HepG2 (cell line): ENCODE data around the gene G6PC3. TPM values are rescaled to one million over a fixed set of nuclear protein-coding genes. Genes with fewer than 3 reads are reported as not detected.
A peak's percentile ranks its signal among the peaks of the same experiment; 100 is the strongest.

ENCODE experiments used
- ATAC-seq: fragments of 200-7000 bp; cut with Tn5 transposase; 3 replicates; pipeline ENCODE4 v1.9.1; 2020; ENCODE audit warnings: mild to moderate bottlenecking, moderate library complexity
- Bru-seq: library from RNA; stranded (reverse); fragments of 400-500 nt; gene quantifications from one replicate; lab custom pipeline; 2021; lab: Mats Ljungman, UMichigan
- BruChase-seq, 2 experiments: library from RNA; stranded (reverse); fragments of 400-500 nt; gene quantifications; one replicate each; lab custom pipeline; 2021; lab: Mats Ljungman, UMichigan
- BruUV-seq: library from RNA; stranded (reverse); fragments of 400-500 nt; replicated peaks from 2 replicates; lab custom pipeline; 2021; lab: Mats Ljungman, UMichigan
- CTCF ChIA-PET: fragments of 300-600 bp; formaldehyde crosslinking; extraction: SDS; loops from one replicate; lab custom pipeline; 2021; ENCODE audit warnings: low total read pairs, inconsistent platforms, low intra/inter-chr PET ratio; lab: Yijun Ruan, JAX
- POLR2A ChIA-PET: fragments of 350-600 bp; sonication (Branson Sonifier 250); formaldehyde crosslinking; loops from one replicate; lab custom pipeline; 2020; ENCODE audit warnings: antibody characterized with exemption, inconsistent platforms; lab: Yijun Ruan, JAX
- DNase-seq: peaks from one replicate; pipeline ENCODE4 v3.0.0-alpha.2; 2015; ENCODE audit warnings: low spot score
- FAIRE-seq: peaks from 3 replicates; lab custom pipeline; 2011; peaks lifted over from hg19 to GRCh38; lab: Jason Lieb, UNC
- H2AFZ ChIP-seq: one replicate; pipeline ENCODE4 v1.6.1; 2011; ENCODE audit warnings: low read length, inconsistent platforms
- H3K27ac ChIP-seq: fragments of 300-600 bp; 3 replicates; pipeline ENCODE4 v1.8.0; 2011; ENCODE audit warnings: mixed run types, mild to moderate bottlenecking, mixed read lengths, low read length, inconsistent platforms; ENCODE audit not compliant: insufficient read depth; ENCODE audit errors: extremely low read length
- H3K27me3 ChIP-seq, 2 experiments: fragments of 200-600 bp in 1 of 2; 2 replicates in 1 of 2; 3 replicates in 1 of 2; pipeline versions ENCODE4 v1.6.0 to v1.8.0; 2011; ENCODE audit warnings: low read length in 2 of 2, mild to moderate bottlenecking in 2 of 2, moderate library complexity in 2 of 2, inconsistent platforms in 1 of 2; ENCODE audit not compliant: insufficient read depth in 2 of 2, control insufficient read depth in 1 of 2
- H3K36me3 ChIP-seq, 2 experiments: fragments of 200-600 bp in 1 of 2; replicated peaks in 1 of 2; 2 replicates in 1 of 2; 3 replicates in 1 of 2; pipeline versions ENCODE4 v1.5.1 to v1.8.0; 2011; ENCODE audit warnings: low read length in 2 of 2, inconsistent platforms in 1 of 2; ENCODE audit not compliant: insufficient read depth in 2 of 2, control insufficient read depth in 1 of 2
- H3K4me1 ChIP-seq: 2 replicates; pipeline ENCODE4 v1.5.1; 2012; ENCODE audit warnings: low read length, inconsistent platforms; ENCODE audit not compliant: insufficient read depth
- H3K4me2 ChIP-seq: 2 replicates; pipeline ENCODE4 v1.6.0; 2011; ENCODE audit warnings: low read depth, low read length, inconsistent platforms
- H3K4me3 ChIP-seq, 3 experiments: fragments of 200-600 bp in 1 of 3; sonication (generic), shearing (Covaris generic) in 1 of 3; replicated peaks in 1 of 3; 2 replicates each; pipeline ENCODE4 v1.5.1; 2011 to 2016; ENCODE audit warnings: low read length in 3 of 3, inconsistent platforms in 2 of 3, low read depth in 2 of 3, mild to moderate bottlenecking in 2 of 3, control low read depth in 1 of 3, mixed read lengths in 1 of 3; ENCODE audit not compliant: insufficient read depth in 1 of 3
- H3K79me2 ChIP-seq: one replicate; pipeline ENCODE4 v1.6.1; 2011; ENCODE audit warnings: low read length, inconsistent platforms; ENCODE audit not compliant: insufficient read depth
- H3K9ac ChIP-seq: 2 replicates; pipeline ENCODE4 v1.6.0; 2011; ENCODE audit warnings: mild to moderate bottlenecking, low read depth, low read length, inconsistent platforms; ENCODE audit not compliant: insufficient read depth
- H3K9me3 ChIP-seq: 2 replicates; pipeline ENCODE4 v1.5.1; 2012; ENCODE audit warnings: mild to moderate bottlenecking, low read length
- H4K20me1 ChIP-seq: 2 replicates; pipeline ENCODE4 v1.6.0; 2011; ENCODE audit warnings: inconsistent platforms, mild to moderate bottlenecking, low read length, moderate library complexity; ENCODE audit not compliant: insufficient read depth
- CC2D1A ChIP-seq: sonication (generic); formaldehyde crosslinking; IDR thresholded peaks from 2 replicates; pipeline ENCODE4 v1.8.1; 2023; ENCODE audit warnings: mild to moderate bottlenecking, missing genetic modification reagents
- ELF4 ChIP-seq: sonication (generic); formaldehyde crosslinking; IDR thresholded peaks from 2 replicates; pipeline ENCODE4 v1.5.0; 2020; ENCODE audit warnings: missing genetic modification reagents, mild to moderate bottlenecking, moderate library complexity, borderline replicate concordance
- FOXC1 ChIP-seq: sonication (generic); formaldehyde crosslinking; IDR thresholded peaks from 2 replicates; pipeline ENCODE4 v1.8.0; 2022; ENCODE audit warnings: mild to moderate bottlenecking, missing genetic modification reagents, borderline replicate concordance
- GATA4 ChIP-seq: sonication (generic); IDR thresholded peaks from 2 replicates; pipeline ENCODE4 v1.6.1; 2016; ENCODE audit warnings: antibody characterized with exemption, low read depth, borderline replicate concordance
- KLF6 ChIP-seq: IDR thresholded peaks from 2 replicates; pipeline ENCODE4 v1.8.0; 2016; ENCODE audit warnings: missing biosample characterization, missing genetic modification reagents
- MYC ChIP-seq: sonication (generic); formaldehyde crosslinking; IDR thresholded peaks from 2 replicates; pipeline ENCODE4 v1.9.0; 2021; ENCODE audit warnings: missing genetic modification reagents, borderline replicate concordance
- RXRB ChIP-seq: IDR thresholded peaks from 2 replicates; pipeline ENCODE4 v1.6.1; 2016; ENCODE audit warnings: borderline replicate concordance, missing genetic modification reagents, missing compliant biosample characterization
- ZNF615 ChIP-seq: sonication (generic); formaldehyde crosslinking; IDR thresholded peaks from 2 replicates; pipeline ENCODE4 v1.5.0; 2020; ENCODE audit warnings: mild to moderate bottlenecking, missing genetic modification reagents, borderline replicate concordance
- ZNF703 ChIP-seq: sonication (generic); formaldehyde crosslinking; IDR thresholded peaks from 2 replicates; pipeline ENCODE4 v1.5.1; 2020; ENCODE audit warnings: missing genetic modification reagents, mild to moderate bottlenecking, moderate library complexity, borderline replicate concordance
- ZNF737 ChIP-seq: sonication (generic); formaldehyde crosslinking; IDR thresholded peaks from 2 replicates; pipeline ENCODE4 v1.5.0; 2020; ENCODE audit warnings: missing genetic modification reagents, mild to moderate bottlenecking, borderline replicate concordance
- ZNF792 ChIP-seq: IDR thresholded peaks from 2 replicates; pipeline ENCODE4 v1.6.1; 2016
- WGBS: methylation state at CpG from one replicate; pipeline ENCODE4 v1.1.6; 2017; ENCODE audit warnings: low lambda C conversion rate; 5-methylcytosine and 5-hydroxymethylcytosine counted together
- in situ Hi-C: cut with HindIII; loops from 2 replicates; pipeline ENCODE4 v1.10.0; 2017; ENCODE audit warnings: low pct_unique_long_range_greater_than_20kb; ENCODE audit not compliant: extremely low pct_ligation_motif_present
- intact Hi-C: fragments of 100-400 bp; cut with micrococcal nuclease; formaldehyde crosslinking; loops from one replicate; pipeline ENCODE4 v1.10.0; 2022; ENCODE audit not compliant: unreplicated experiment
- long read RNA-seq, 2 experiments: library from RNA in 1 of 2; library from polyadenylated mRNA in 1 of 2; stranded (forward) in 1 of 2; unstranded in 1 of 2; transcript quantifications; one replicate each; pipeline ENCODE4 v2.0.0, GENCODE V29; 2019 to 2022
- polyA minus RNA-seq, 3 experiments: library from RNA; depleted of rRNA, polyadenylated mRNA; stranded (reverse); fragments of >200 nt; gene quantifications; 2 replicates each; pipeline ENCODE4 v1.2.3, GENCODE V29; 2011; ENCODE audit warnings: low replicate concordance in 1 of 3
- polyA plus RNA-seq, 8 experiments: library from polyadenylated mRNA; depleted of rRNA in 3 of 8; stranded (reverse) in 7 of 8; unstranded in 1 of 8; fragments of >200 nt; fragmentation: Illumina TruSeq in 4 of 8; extraction: Trizol in 4 of 8; gene quantifications; 2 replicates each; pipeline versions ENCODE4 v1.2.1 to v1.2.3, GENCODE V29; 2011 to 2016; ENCODE audit warnings: low read depth in 4 of 8, missing spikeins in 1 of 8, mixed read lengths in 1 of 8; ENCODE audit not compliant: insufficient read depth in 1 of 8
- total RNA-seq, 5 experiments: library from RNA; depleted of rRNA; stranded (reverse); fragments of >200 nt; fragmentation: Illumina TruSeq; extraction: Trizol; gene quantifications; 2 replicates each; pipeline ENCODE4 v1.2.3, GENCODE V29; 2016; ENCODE audit warnings: low read depth in 1 of 5
- TF ChIP-seq, protein P1 (sequence below): sonication (generic); formaldehyde crosslinking; IDR thresholded peaks from 2 replicates; pipeline ENCODE4 v1.4.0; 2020; ENCODE audit warnings: mild to moderate bottlenecking, missing genetic modification reagents, borderline replicate concordance
- TF ChIP-seq, protein P2 (sequence below): sonication (generic); formaldehyde crosslinking; IDR thresholded peaks from 2 replicates; pipeline ENCODE4 v1.4.0; 2020; ENCODE audit warnings: missing genetic modification reagents

G6PC3 gene
- total RNA-seq (2016; rRNA removed; fragmentation: Illumina TruSeq; extraction: Trizol) (18.8 and 38.5 TPM in 2 replicates), polyA plus RNA-seq (2011; rRNA removed) (75.8 and 76.1 TPM in 2 replicates), polyA minus RNA-seq (2011; rRNA and poly(A)+ RNA removed; ENCODE audit: low replicate concordance) (232 and 267 TPM in 2 replicates), Bru-seq, nascent RNA (percentile 80 among the genes with signal in this experiment), BruChase-seq, experiment 1, labeled RNA remaining after a 6-hour chase (percentile 70 among the genes with signal in this experiment), BruChase-seq, experiment 2, labeled RNA remaining after a 2-hour chase (percentile 63 among the genes with signal in this experiment)
- 8.6 and 14.9 TPM in 2 replicates for total RNA-seq (2016; cell fraction: cytosol; rRNA removed; fragmentation: Illumina TruSeq; extraction: Trizol; ENCODE audit: low read depth)
- total RNA-seq (2016; cell fraction: insoluble cytoplasmic fraction; rRNA removed; fragmentation: Illumina TruSeq; extraction: Trizol), result 17.5 and 37.8 TPM in 2 replicates
- 16.0 and 22.0 TPM in 2 replicates for total RNA-seq (2016; cell fraction: membrane; rRNA removed; fragmentation: Illumina TruSeq; extraction: Trizol)
- 40.7 and 44.5 TPM in 2 replicates for total RNA-seq (2016; cell fraction: nucleus; rRNA removed; fragmentation: Illumina TruSeq; extraction: Trizol)
- 79.2 and 116 TPM in 2 replicates for polyA plus RNA-seq (2011; cell fraction: cytosol; rRNA removed)
- 46.2 and 49.1 TPM in 2 replicates for polyA plus RNA-seq (2011; cell fraction: nucleus; rRNA removed)
- polyA plus RNA-seq (2012), result 40.3 and 62.7 TPM in 2 replicates
- polyA plus RNA-seq (2016; cell fraction: cytosol; fragmentation: Illumina TruSeq; extraction: Trizol; ENCODE audit: low read depth), result 24.5 and 33.4 TPM in 2 replicates
- polyA plus RNA-seq (2016; cell fraction: insoluble cytoplasmic fraction; fragmentation: Illumina TruSeq; extraction: Trizol; ENCODE audit: low read depth), result 41.7 and 46.0 TPM in 2 replicates
- 39.8 and 42.2 TPM in 2 replicates for polyA plus RNA-seq (2016; cell fraction: membrane; fragmentation: Illumina TruSeq; extraction: Trizol; ENCODE audit: low read depth)
- polyA plus RNA-seq (2016; cell fraction: nucleus; fragmentation: Illumina TruSeq; extraction: Trizol; ENCODE audit: insufficient read depth, low read depth), result 126 and 134 TPM in 2 replicates
- polyA minus RNA-seq (2011; cell fraction: cytosol; rRNA and poly(A)+ RNA removed), result 41.8 and 52.8 TPM in 2 replicates
- 25.0 and 33.2 TPM in 2 replicates for polyA minus RNA-seq (2011; cell fraction: nucleus; rRNA and poly(A)+ RNA removed)
- long read RNA-seq, experiment 1, transcript G6PC3-201 (6 exons, 1,533 nt), result major isoform, 70 of 83 reads
- long read RNA-seq, experiment 1, partial matches to known transcripts, result 3 of 83 reads
- long read RNA-seq, experiment 1, other reads (novel, unspliced or antisense), result 7 of 83 reads
- long read RNA-seq, experiment 2, transcript G6PC3-202 (6 exons, 1,572 nt), result minor isoform, 5 of 166 reads
- long read RNA-seq, experiment 2, transcript G6PC3-201 (6 exons, 1,533 nt), result major isoform, 114 of 166 reads
- long read RNA-seq, experiment 2, partial matches to known transcripts, result 26 of 166 reads
- long read RNA-seq, experiment 2, other reads (novel, unspliced or antisense), result 21 of 166 reads

DNA sequence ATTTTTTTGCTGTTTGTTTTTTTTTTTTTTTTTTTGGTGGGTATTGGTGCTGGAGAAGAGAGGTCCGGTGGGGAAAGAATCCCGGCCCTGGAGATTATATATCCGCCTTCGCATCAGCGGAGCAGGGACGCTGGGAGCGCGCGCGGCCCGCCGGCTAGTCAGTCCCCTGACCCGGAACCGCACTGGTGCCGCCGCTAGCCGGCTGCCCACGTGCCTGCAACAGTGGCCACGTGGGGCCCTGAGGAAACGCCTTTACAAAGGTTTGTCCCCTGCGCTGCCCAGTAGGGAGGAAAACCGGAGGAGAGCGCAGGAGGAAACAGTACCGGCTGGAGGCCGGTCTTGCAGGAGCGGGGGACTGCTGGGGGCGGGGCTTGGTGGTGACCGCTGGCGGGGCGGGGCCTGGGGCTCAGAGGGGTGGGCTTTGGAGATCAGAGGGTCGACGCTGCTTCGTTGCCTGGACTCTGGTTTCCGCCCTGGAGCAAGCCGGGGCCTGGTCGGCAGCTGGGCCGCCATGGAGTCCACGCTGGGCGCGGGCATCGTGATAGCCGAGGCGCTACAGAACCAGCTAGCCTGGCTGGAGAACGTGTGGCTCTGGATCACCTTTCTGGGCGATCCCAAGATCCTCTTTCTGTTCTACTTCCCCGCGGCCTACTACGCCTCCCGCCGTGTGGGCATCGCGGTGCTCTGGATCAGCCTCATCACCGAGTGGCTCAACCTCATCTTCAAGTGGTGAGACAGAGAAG lies at the start of gene G6PC3:
G6PC3 (plus strand) TSS at position 281 of the 743 bp plus-strand sequence; CDS start at position 512, 231 bp downstream.
- no peak for FAIRE-seq
- TF ChIP-seq RXRB (CRISPR knock-in tag), result peak; percentile 87
- TF ChIP-seq FOXC1, result peak; percentile 82
- TF ChIP-seq ELF4 (CRISPR knock-in tag), result peak; percentile 94
- TF ChIP-seq, protein P1, sequence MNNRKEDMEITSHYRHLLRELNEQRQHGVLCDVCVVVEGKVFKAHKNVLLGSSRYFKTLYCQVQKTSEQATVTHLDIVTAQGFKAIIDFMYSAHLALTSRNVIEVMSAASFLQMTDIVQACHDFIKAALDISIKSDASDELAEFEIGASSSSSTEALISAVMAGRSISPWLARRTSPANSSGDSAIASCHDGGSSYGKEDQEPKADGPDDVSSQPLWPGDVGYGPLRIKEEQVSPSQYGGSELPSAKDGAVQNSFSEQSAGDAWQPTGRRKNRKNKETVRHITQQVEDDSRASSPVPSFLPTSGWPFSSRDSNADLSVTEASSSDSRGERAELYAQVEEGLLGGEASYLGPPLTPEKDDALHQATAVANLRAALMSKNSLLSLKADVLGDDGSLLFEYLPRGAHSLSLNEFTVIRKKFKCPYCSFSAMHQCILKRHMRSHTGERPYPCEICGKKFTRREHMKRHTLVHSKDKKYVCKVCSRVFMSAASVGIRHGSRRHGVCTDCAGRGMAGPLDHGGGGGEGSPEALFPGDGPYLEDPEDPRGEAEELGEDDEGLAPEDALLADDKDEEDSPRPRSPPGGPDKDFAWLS (CRISPR knock-in tag), result no peak
- peak; percentile 92; the same call in 1 of the 2 replicates for TF ChIP-seq ZNF615 (CRISPR knock-in tag)
- peak; percentile 42; the same call in 1 of the 2 replicates for TF ChIP-seq CC2D1A
- peak; percentile 98; the same call in 1 of the 2 replicates for TF ChIP-seq ZNF792
- peak; percentile 100 for TF ChIP-seq MYC (CRISPR knock-in tag)
- TF ChIP-seq GATA4, result peak; percentile 61; the same call in 1 of the 2 replicates
- TF ChIP-seq KLF6, result peak; percentile 98
- TF ChIP-seq, protein P2, sequence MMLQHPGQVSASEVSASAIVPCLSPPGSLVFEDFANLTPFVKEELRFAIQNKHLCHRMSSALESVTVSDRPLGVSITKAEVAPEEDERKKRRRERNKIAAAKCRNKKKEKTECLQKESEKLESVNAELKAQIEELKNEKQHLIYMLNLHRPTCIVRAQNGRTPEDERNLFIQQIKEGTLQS (CRISPR knock-in tag), result peak; percentile 67
- no peak; the same call in 1 of the 2 replicates for TF ChIP-seq ZNF737 (CRISPR knock-in tag)
- TF ChIP-seq ZNF703 (CRISPR knock-in tag), result no peak

More for the DNA sequence above, at the start of gene G6PC3:
- Histone ChIP-seq H3K27ac (peak within 1 kb of the TSS; percentile 88), H3K27me3 (peaks cover 0 to 3% of the 10 kb centered on the region in 2 experiments; a peak in 1 of 5 replicates), H3K79me2 (peaks cover 18% of the 10 kb centered on the region), H2AFZ (no peak within 1 kb of the TSS), H3K9ac (peak within 1 kb of the TSS; percentile 92), H4K20me1 (no peaks in the 10 kb centered on the region; the same call in 1 of the 2 replicates), H3K36me3 (peaks cover 2 to 16% of the 10 kb centered on the region in 2 experiments; a peak in 4 of 5 replicates), H3K4me3 (peak within 1 kb of the TSS; percentile 63 to 96 (median 77)), H3K4me1 (peaks cover 34% of the 10 kb centered on the region), H3K9me3 (no peaks in the 10 kb centered on the region), H3K4me2 (peak within 1 kb of the TSS; percentile 98)
- POLR2A ChIA-PET, result interaction anchor here (0.6 to 4.6 kb wide), 16 partner anchors 15 to 1244 kb away, joined by 3 to 16 read pairs (median 6); partner anchors contain the start of genes HDAC5, TMEM101, TMUB2 and UBTF
- in situ Hi-C loops, result no loop called here
- WGBS, result 1% methylated on average over 44 of the region's 53 CpGs
- no TSS peak for BruUV-seq
- intact Hi-C loops, result loop anchor here (1.0 to 2.0 kb wide), 2 partner anchors 21 to 40 kb away; no protein-coding TSS in a partner anchor
- CTCF ChIA-PET, result interaction anchor here (1.3 kb wide), 1 partner anchor 12 kb away, joined by 3 read pairs; no protein-coding TSS in a partner anchor
- peak; percentile 99 for DNase-seq
- peak; percentile 84 for ATAC-seq
